ENCODE data around the gene SLC12A4.
A peak's percentile ranks its signal among the peaks of the same experiment; 100 is the strongest.

Gene SLC12A4

GRCh38 chr16:67928561-67929364 is 39.7 kb downstream of the SLC12A4 start:
- H3K27ac ChIP-seq: no peak overlapping the region
- no peak overlapping the region for H3K4me3 ChIP-seq
- no peak for DNase-seq (ENCODE audit: low spot score)
- TF ChIP-seq CTCF (IDR thresholded peaks at IDR 0.05): peak; percentile 80

- no peak overlapping the region for H3K27ac ChIP-seq
- no peak for TF ChIP-seq CTCF (IDR thresholded peaks at IDR 0.05)
- no peak for DNase-seq (ENCODE audit: low spot score)
- no peak overlapping the region for H3K4me3 ChIP-seq
Observed at GRCh38 chr16:67928147-67928546, 40.3 kb downstream of the SLC12A4 start.

- DNase-seq (ENCODE audit: low spot score): no peak
- Histone ChIP-seq H3K27ac (peak overlapping the region in 1 of 2 donors; percentile 62), H3K4me3 (no peak overlapping the region)
- TF ChIP-seq CTCF (IDR thresholded peaks at IDR 0.05): no peak
Observed at GRCh38 chr16:67927131-67927941, 41.1 kb downstream of the SLC12A4 start.

- Histone ChIP-seq H3K4me3 (peak overlapping the region; percentile 16), H3K27ac (peak overlapping the region; percentile 62 to 76)
- peak; percentile 13 for TF ChIP-seq CTCF (IDR thresholded peaks at IDR 0.05)
- DNase-seq (ENCODE audit: low spot score): no peak
Observed at GRCh38 chr16:67926181-67926750, 42.2 kb downstream of the SLC12A4 start.

GRCh38 chr16:67924140-67924906 is 44.1 kb downstream of the SLC12A4 start:
- Histone ChIP-seq H3K27ac (no peak overlapping the region), H3K4me3 (no peak overlapping the region)
- DNase-seq (ENCODE audit: low spot score): no peak
- no peak for TF ChIP-seq CTCF (IDR thresholded peaks at IDR 0.05)

- H3K4me3 ChIP-seq: no peak overlapping the region
- no peak for DNase-seq (ENCODE audit: low spot score)
- no peak for TF ChIP-seq CTCF (IDR thresholded peaks at IDR 0.05)
- H3K27ac ChIP-seq: no peak overlapping the region
Observed at GRCh38 chr16:67923414-67924116, 44.9 kb downstream of the SLC12A4 start.
